Measurements from ENCODE around the gene LPP. TPM values are rescaled to one million over a fixed set of nuclear protein-coding genes. Genes with fewer than 3 reads are reported as not detected.
A peak's percentile ranks its signal among the peaks of the same experiment; 100 is the strongest.
"Not testable (repeated sequence)": the region's sequence is repeated elsewhere in the genome, so short reads cannot be mapped to it uniquely, and the experiment has no call there.

The LPP gene
- total RNA-seq, 1 donor from 2014 or later, result 218 TPM

DNA sequence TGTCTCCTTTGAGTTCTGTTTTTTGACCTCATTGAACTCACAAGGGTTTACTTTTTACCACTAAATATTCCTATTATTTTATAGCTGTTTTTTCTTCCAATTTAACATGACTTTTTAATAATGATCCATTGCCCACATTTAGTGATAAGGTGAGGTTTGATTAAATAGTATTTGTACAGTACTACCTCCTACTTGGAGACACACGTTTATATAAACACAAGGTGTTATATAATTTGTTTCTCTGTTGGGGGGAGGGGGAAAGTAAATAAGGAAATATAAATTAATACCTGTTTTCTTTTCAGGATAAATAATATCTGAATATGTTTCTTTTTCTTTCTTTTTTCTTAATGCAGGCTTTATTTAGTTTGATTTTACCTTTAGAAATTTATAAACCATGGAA lies 281.3 kb downstream of the LPP start:
- no peaks in the 10 kb centered on the region for H3K36me3 ChIP-seq (ENCODE audit: control insufficient read depth, insufficient read depth, low read length)
- no peaks in the 10 kb centered on the region for H3K27me3 ChIP-seq (ENCODE audit: control insufficient read depth, insufficient read depth, low read length)
- H3K4me3 ChIP-seq (ENCODE audit: low read depth, low read length), result no peak overlapping the region
- TF ChIP-seq, protein P1, sequence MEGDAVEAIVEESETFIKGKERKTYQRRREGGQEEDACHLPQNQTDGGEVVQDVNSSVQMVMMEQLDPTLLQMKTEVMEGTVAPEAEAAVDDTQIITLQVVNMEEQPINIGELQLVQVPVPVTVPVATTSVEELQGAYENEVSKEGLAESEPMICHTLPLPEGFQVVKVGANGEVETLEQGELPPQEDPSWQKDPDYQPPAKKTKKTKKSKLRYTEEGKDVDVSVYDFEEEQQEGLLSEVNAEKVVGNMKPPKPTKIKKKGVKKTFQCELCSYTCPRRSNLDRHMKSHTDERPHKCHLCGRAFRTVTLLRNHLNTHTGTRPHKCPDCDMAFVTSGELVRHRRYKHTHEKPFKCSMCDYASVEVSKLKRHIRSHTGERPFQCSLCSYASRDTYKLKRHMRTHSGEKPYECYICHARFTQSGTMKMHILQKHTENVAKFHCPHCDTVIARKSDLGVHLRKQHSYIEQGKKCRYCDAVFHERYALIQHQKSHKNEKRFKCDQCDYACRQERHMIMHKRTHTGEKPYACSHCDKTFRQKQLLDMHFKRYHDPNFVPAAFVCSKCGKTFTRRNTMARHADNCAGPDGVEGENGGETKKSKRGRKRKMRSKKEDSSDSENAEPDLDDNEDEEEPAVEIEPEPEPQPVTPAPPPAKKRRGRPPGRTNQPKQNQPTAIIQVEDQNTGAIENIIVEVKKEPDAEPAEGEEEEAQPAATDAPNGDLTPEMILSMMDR (IDR thresholded peaks at IDR 0.05; ENCODE audit: insufficient read depth, low read length, poor library complexity, severe bottlenecking), result no peak
- DNase-seq (ENCODE audit: low read depth), result no peak

DNA sequence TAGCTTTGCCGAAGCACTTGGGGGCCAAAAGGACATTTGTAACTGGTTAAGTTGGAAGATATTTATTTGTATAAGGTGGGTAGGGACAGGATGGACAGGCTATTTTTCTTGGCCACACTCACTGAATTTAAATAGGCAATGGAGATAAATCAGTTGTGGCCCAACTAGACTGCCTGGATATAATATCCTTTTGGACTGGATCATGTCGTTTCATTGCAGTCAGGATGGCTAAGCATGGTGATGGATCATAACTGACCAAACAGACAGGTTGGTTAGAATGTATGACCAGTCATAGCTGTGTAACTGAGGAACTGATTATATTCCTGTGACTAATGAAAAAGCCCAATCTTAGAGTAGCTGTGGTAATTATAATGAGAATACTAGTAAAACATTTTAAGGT lies 284.0 kb downstream of the LPP start:
- DNase-seq (ENCODE audit: low read depth), result no peak
- Histone ChIP-seq H3K36me3 (ENCODE audit: control insufficient read depth, insufficient read depth, low read length) (no peaks in the 10 kb centered on the region), H3K4me3 (ENCODE audit: low read depth, low read length) (no peak overlapping the region), H3K27me3 (ENCODE audit: control insufficient read depth, insufficient read depth, low read length) (no peaks in the 10 kb centered on the region)
- TF ChIP-seq, protein P1 (IDR thresholded peaks at IDR 0.05; ENCODE audit: insufficient read depth, low read length, poor library complexity, severe bottlenecking), result no peak

DNA sequence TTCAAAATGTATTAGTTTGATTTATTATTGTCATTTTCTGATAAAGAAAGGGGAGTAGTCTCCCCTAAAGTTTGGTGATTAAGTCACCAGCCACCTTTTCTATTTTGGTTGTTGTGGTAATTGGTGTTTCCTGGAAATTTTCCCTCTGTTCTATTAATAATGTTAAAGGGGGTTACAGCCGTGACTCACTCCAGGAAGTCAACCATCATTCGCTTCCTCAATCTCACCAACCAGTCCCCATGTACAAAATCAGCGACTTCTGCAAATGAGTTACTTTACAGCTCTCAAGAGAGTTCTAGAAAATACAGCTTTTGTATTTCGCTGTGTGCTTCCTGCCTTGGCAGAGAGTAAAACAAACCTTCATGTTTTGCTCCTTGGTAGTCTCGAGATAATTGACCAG lies 285.1 kb downstream of the LPP start:
- Histone ChIP-seq H3K4me3 (ENCODE audit: low read depth, low read length) (no peak overlapping the region), H3K36me3 (ENCODE audit: control insufficient read depth, insufficient read depth, low read length) (no peaks in the 10 kb centered on the region), H3K27me3 (ENCODE audit: control insufficient read depth, insufficient read depth, low read length) (no peaks in the 10 kb centered on the region)
- DNase-seq (ENCODE audit: low read depth), result peak; percentile 4
- TF ChIP-seq, protein P1 (IDR thresholded peaks at IDR 0.05; ENCODE audit: insufficient read depth, low read length, poor library complexity, severe bottlenecking), result no peak

DNA sequence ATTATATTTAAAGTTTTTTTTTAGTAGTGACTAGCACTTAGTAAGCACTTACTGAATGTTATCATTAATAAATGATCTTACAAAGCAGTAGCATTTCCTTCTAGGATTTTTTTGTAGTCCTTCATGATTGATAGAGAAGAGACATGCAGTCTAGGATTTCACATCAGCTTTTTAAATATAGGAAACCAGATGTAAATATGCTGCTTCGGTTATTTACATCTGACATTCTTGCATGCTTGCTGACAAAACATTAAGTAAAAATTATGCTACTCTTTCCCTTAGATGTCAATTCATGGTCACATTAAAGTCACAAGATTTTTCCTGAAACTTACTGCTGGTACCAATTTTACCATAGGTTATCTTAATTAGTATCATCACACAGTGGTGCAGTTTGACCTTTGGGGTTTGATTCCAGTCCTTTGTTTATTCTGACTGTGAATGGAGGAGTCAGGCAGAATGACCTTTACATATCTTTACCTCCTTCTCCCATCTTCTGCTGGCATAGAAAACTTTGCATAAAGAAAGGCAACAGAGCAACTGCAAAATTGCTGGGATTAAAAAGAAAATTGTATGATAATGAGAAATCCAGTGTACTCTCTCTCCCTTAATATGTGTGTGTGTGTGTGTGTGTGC lies 286.5 kb downstream of the LPP start:
- H3K27me3 ChIP-seq (ENCODE audit: control insufficient read depth, insufficient read depth, low read length), result no peaks in the 10 kb centered on the region
- TF ChIP-seq, protein P1 (IDR thresholded peaks at IDR 0.05; ENCODE audit: insufficient read depth, low read length, poor library complexity, severe bottlenecking), result no peak
- H3K36me3 ChIP-seq (ENCODE audit: control insufficient read depth, insufficient read depth, low read length), result no peaks in the 10 kb centered on the region
- H3K4me3 ChIP-seq (ENCODE audit: low read depth, low read length), result no peak overlapping the region
- no peak for DNase-seq (ENCODE audit: low read depth)

DNA sequence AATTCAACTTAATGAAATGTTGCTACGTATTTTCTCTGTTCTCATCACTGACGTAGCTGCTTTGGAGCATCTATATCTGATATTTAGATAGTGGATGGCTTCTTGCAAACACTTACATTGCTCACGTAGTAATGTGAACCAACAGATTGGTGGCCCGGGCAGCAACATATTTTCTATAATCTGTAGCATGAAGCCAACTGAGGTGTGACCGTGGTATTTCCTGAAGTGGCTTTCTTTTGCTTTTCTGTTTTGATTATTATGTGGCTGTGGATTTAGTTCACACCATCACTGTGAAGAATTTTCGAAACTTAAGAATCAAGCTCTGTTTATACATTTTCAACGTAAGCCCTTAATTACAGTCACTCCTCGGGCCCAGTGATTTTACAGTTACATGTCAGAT lies 288.5 kb downstream of the LPP start:
- Histone ChIP-seq H3K4me3 (ENCODE audit: low read depth, low read length) (no peak overlapping the region), H3K36me3 (ENCODE audit: control insufficient read depth, insufficient read depth, low read length) (no peaks in the 10 kb centered on the region), H3K27me3 (ENCODE audit: control insufficient read depth, insufficient read depth, low read length) (no peaks in the 10 kb centered on the region)
- no peak for DNase-seq (ENCODE audit: low read depth)
- TF ChIP-seq, protein P1 (IDR thresholded peaks at IDR 0.05; ENCODE audit: insufficient read depth, low read length, poor library complexity, severe bottlenecking), result no peak

DNA sequence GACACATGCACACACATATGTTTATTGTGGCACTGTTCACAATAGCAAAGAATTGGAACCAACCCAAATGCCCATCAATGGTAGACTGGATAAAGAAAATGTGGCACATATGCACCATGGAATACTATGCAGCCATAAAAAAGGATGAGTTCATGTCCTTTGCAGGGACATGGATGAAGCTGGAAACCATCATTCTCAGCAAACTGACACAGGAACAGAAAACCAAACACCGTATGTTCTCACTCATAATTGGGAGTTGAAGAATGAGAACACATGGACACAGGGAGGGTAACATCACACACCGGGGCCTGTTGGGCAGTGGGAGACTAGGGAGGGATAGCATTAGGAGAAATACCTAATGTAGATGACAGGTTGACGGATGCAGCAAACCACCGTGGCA lies 291.2 kb downstream of the LPP start:
- not testable (repeated sequence) for H3K27me3 ChIP-seq (ENCODE audit: control insufficient read depth, insufficient read depth, low read length); H3K4me3 ChIP-seq (ENCODE audit: low read depth, low read length); DNase-seq (ENCODE audit: low read depth); H3K36me3 ChIP-seq (ENCODE audit: control insufficient read depth, insufficient read depth, low read length)

Measured in kidney epithelial cell (primary cell).